H1 (cell line): ENCODE results near the gene OBP2B. TPM values are rescaled to one million over a fixed set of nuclear protein-coding genes. Genes with fewer than 3 reads are reported as not detected.
A peak's percentile ranks its signal among the peaks of the same experiment; 100 is the strongest.

Source experiments
- CTCF ChIA-PET: fragments of 300-600 bp; sonication (Branson Sonifier 250); formaldehyde crosslinking; loops from one replicate; lab custom pipeline; 2021; ENCODE audit not compliant: partially characterized antibody; lab: Charles Lee
- POLR2A ChIA-PET: fragments of 300-600 bp; sonication (Branson Sonifier 250); formaldehyde crosslinking; loops from one replicate; lab custom pipeline; 2021; ENCODE audit warnings: inconsistent platforms; ENCODE audit not compliant: partially characterized antibody; lab: Charles Lee
- DNase-seq, 2 experiments: peaks; one replicate each; pipeline versions ENCODE4 v3.0.0 to v3.0.0-alpha.2; 2010 to 2022; ENCODE audit warnings: low spot score in 2 of 2, low read depth in 1 of 2, mixed read lengths in 1 of 2
- FAIRE-seq: peaks from 2 replicates; lab custom pipeline; 2011; peaks lifted over from hg19 to GRCh38; lab: Jason Lieb, UNC
- H2AFZ ChIP-seq: 2 replicates; pipeline ENCODE4 v1.8.1; 2012; ENCODE audit warnings: low read length, inconsistent platforms
- H2AK5ac ChIP-seq: 2 replicates; pipeline ENCODE4 v1.6.1; 2013; ENCODE audit warnings: low read depth, low read length
- H2BK120ac ChIP-seq: replicated peaks from 2 replicates; pipeline ENCODE3; 2013; ENCODE audit warnings: low read depth, low read length, inconsistent platforms
- H2BK12ac ChIP-seq: 2 replicates; pipeline ENCODE4 v1.6.1; 2013; ENCODE audit warnings: low read depth, low read length
- H2BK15ac ChIP-seq: 2 replicates; pipeline ENCODE4 v1.6.1; 2013; ENCODE audit warnings: low read length
- H2BK20ac ChIP-seq: 2 replicates; pipeline ENCODE4 v1.6.1; 2013; ENCODE audit warnings: low read length
- H2BK5ac ChIP-seq: 2 replicates; pipeline ENCODE4 v1.6.1; 2013; ENCODE audit warnings: low read depth, low read length
- H3K14ac ChIP-seq: 2 replicates; pipeline ENCODE4 v1.6.1; 2013; ENCODE audit warnings: inconsistent platforms; ENCODE audit not compliant: insufficient read length
- H3K18ac ChIP-seq: 2 replicates; pipeline ENCODE4 v1.6.1; 2013; ENCODE audit warnings: low read length; ENCODE audit errors: extremely low read depth
- H3K23ac ChIP-seq: 2 replicates; pipeline ENCODE4 v1.6.1; 2013; ENCODE audit warnings: inconsistent platforms; ENCODE audit not compliant: insufficient read length
- H3K23me2 ChIP-seq: 2 replicates; pipeline ENCODE4 v1.6.1; 2013; ENCODE audit warnings: low read depth, low read length
- H3K27ac ChIP-seq: 2 replicates; pipeline ENCODE4 v1.6.1; 2011; ENCODE audit warnings: low read depth, low read length, inconsistent platforms
- H3K27me3 ChIP-seq, 4 experiments: replicated peaks in 1 of 4; 1 replicate in 1 of 4; 2 replicates in 3 of 4; pipeline versions ENCODE4 v1.6.1 to v1.8.1; 2011 to 2013; ENCODE audit warnings: low read length in 3 of 4, mild to moderate bottlenecking in 3 of 4, inconsistent platforms in 2 of 4, mixed read lengths in 2 of 4, moderate library complexity in 1 of 4; ENCODE audit not compliant: control insufficient read depth in 3 of 4, insufficient read depth in 3 of 4; ENCODE audit errors: extremely low read depth in 1 of 4
- H3K36me3 ChIP-seq, 4 experiments: 2 replicates each; pipeline versions ENCODE4 v1.6.1 to v1.8.1; 2011 to 2013; ENCODE audit warnings: mild to moderate bottlenecking in 4 of 4, low read length in 3 of 4, moderate library complexity in 2 of 4, control low read depth in 1 of 4, inconsistent platforms in 1 of 4; ENCODE audit not compliant: insufficient read depth in 4 of 4, control insufficient read depth in 2 of 4
- H3K4ac ChIP-seq: replicated peaks from 2 replicates; pipeline ENCODE3; 2013; ENCODE audit warnings: low read length, low read depth, mixed read lengths, inconsistent platforms; ENCODE audit not compliant: insufficient read length
- H3K4me1 ChIP-seq, 4 experiments: replicated peaks in 1 of 4; 1 replicate in 1 of 4; 2 replicates in 3 of 4; pipeline versions ENCODE4 v1.6.1 to v1.8.1; 2011 to 2013; ENCODE audit warnings: low read length in 3 of 4, inconsistent platforms in 2 of 4, mixed read lengths in 1 of 4; ENCODE audit not compliant: insufficient read depth in 4 of 4, control insufficient read depth in 3 of 4
- H3K4me2 ChIP-seq, 2 experiments: 2 replicates each; pipeline versions ENCODE4 v1.6.1 to v1.8.1; 2011 to 2013; ENCODE audit warnings: low read depth in 2 of 2, low read length in 2 of 2, control low read depth in 1 of 2, inconsistent platforms in 1 of 2, mild to moderate bottlenecking in 1 of 2; ENCODE audit not compliant: insufficient read depth in 1 of 2
- H3K4me3 ChIP-seq, 4 experiments: fragments of 200-600, 300-600 bp in 1 of 4; sonication (generic), shearing (Covaris generic), sonication (Bioruptor Twin) in 1 of 4; 2 replicates each; pipeline versions ENCODE4 v1.5.1 to v1.8.1; 2011 to 2016; ENCODE audit warnings: low read length in 4 of 4, low read depth in 3 of 4, control low read depth in 2 of 4, inconsistent platforms in 2 of 4, mild to moderate bottlenecking in 2 of 4, mixed read lengths in 1 of 4, moderate library complexity in 1 of 4; ENCODE audit not compliant: insufficient read depth in 2 of 4; ENCODE audit errors: extremely low read depth in 1 of 4
- H3K56ac ChIP-seq: replicated peaks from 2 replicates; pipeline ENCODE3; 2013; ENCODE audit warnings: low read depth, mild to moderate bottlenecking, mixed read lengths, low read length, inconsistent platforms; ENCODE audit not compliant: insufficient read length
- H3K79me1 ChIP-seq: 2 replicates; pipeline ENCODE4 v1.6.1; 2013; ENCODE audit warnings: low read depth, low read length, control low read depth
- H3K79me2 ChIP-seq, 2 experiments: 2 replicates each; pipeline versions ENCODE4 v1.6.1 to v1.8.1; 2012 to 2013; ENCODE audit warnings: low read length in 2 of 2, mild to moderate bottlenecking in 2 of 2, inconsistent platforms in 1 of 2; ENCODE audit not compliant: insufficient read depth in 2 of 2, control insufficient read depth in 1 of 2
- H3K9ac ChIP-seq, 4 experiments: replicated peaks in 1 of 4; 1 replicate in 1 of 4; 2 replicates in 3 of 4; pipeline versions ENCODE4 v1.6.1 to v1.8.1; 2011 to 2013; ENCODE audit warnings: low read depth in 3 of 4, low read length in 3 of 4, control low read depth in 2 of 4, mild to moderate bottlenecking in 2 of 4, moderate library complexity in 2 of 4, inconsistent platforms in 1 of 4; ENCODE audit errors: extremely low read depth in 1 of 4
- H3K9me3 ChIP-seq, 2 experiments: 2 replicates each; pipeline versions ENCODE4 v1.6.1 to v1.8.1; 2012 to 2013; ENCODE audit warnings: mild to moderate bottlenecking in 2 of 2, moderate library complexity in 2 of 2, control low read depth in 1 of 2, inconsistent platforms in 1 of 2, low read depth in 1 of 2, low read length in 1 of 2, mixed read lengths in 1 of 2; ENCODE audit not compliant: insufficient read depth in 2 of 2
- H4K20me1 ChIP-seq, 2 experiments: replicated peaks in 1 of 2; 2 replicates each; pipeline versions ENCODE3 to v1.8.1; 2011 to 2013; ENCODE audit warnings: inconsistent platforms in 2 of 2, low read length in 2 of 2, mild to moderate bottlenecking in 1 of 2; ENCODE audit not compliant: insufficient read depth in 2 of 2, control insufficient read depth in 1 of 2
- H4K5ac ChIP-seq: 2 replicates; pipeline ENCODE4 v1.6.1; 2013; ENCODE audit warnings: low read length, low read depth, mixed read lengths, inconsistent platforms; ENCODE audit not compliant: insufficient read length
- H4K8ac ChIP-seq: 2 replicates; pipeline ENCODE4 v1.8.0; 2013; ENCODE audit warnings: mild to moderate bottlenecking, moderate library complexity, low read length, inconsistent platforms; ENCODE audit not compliant: insufficient read depth; ENCODE audit errors: extremely low read depth
- H4K91ac ChIP-seq: replicated peaks from 2 replicates; pipeline ENCODE3; 2013; ENCODE audit warnings: low read length, mixed read lengths, inconsistent platforms; ENCODE audit not compliant: insufficient read length
- ATF3 ChIP-seq: IDR thresholded peaks from 2 replicates; pipeline ENCODE4 v1.6.1; 2011; ENCODE audit warnings: low read depth, mild to moderate bottlenecking, low read length; ENCODE audit not compliant: insufficient read depth
- BRCA1 ChIP-seq: IDR thresholded peaks from 2 replicates; pipeline ENCODE4 v1.6.1; 2012; ENCODE audit warnings: low read depth, low read length, improper control_type of control experiment
- EZH2 ChIP-seq: fragments of 200-600 bp; sonication (generic); IDR thresholded peaks from 2 replicates; pipeline ENCODE4 v1.7.1; 2012; ENCODE audit warnings: low read depth, mild to moderate bottlenecking, moderate library complexity, low read length, inconsistent platforms; ENCODE audit not compliant: severe bottlenecking
- GTF2F1 ChIP-seq: IDR thresholded peaks from 2 replicates; pipeline ENCODE4 v1.6.1; 2012; ENCODE audit warnings: low read depth, low read length, improper control_type of control experiment, borderline replicate concordance
- JUN ChIP-seq: IDR thresholded peaks from 2 replicates; pipeline ENCODE4 v1.6.1; 2011; ENCODE audit warnings: low read depth, mild to moderate bottlenecking, improper control_type of control experiment, low read length
- JUND ChIP-seq: IDR thresholded peaks from 2 replicates; pipeline ENCODE4 v1.6.1; 2011; ENCODE audit warnings: mild to moderate bottlenecking, improper control_type of control experiment, low read length
- POU5F1 ChIP-seq: IDR thresholded peaks from 2 replicates; pipeline ENCODE4 v1.6.1; 2011; ENCODE audit warnings: low read depth, mild to moderate bottlenecking, low read length, moderate library complexity
- RAD21 ChIP-seq, 2 experiments: IDR thresholded peaks in 1 of 2; conservative IDR thresholded peaks in 1 of 2; 2 replicates each; pipeline ENCODE4 v1.6.1; 2011; ENCODE audit warnings: low read depth in 2 of 2, low read length in 2 of 2, improper control_type of control experiment in 1 of 2, inconsistent platforms in 1 of 2, mild to moderate bottlenecking in 1 of 2, moderate library complexity in 1 of 2
- SP2 ChIP-seq: IDR thresholded peaks from 2 replicates; pipeline ENCODE4 v1.6.1; 2012; ENCODE audit warnings: mild to moderate bottlenecking, low read length, inconsistent platforms
- SRF ChIP-seq: IDR thresholded peaks from 2 replicates; pipeline ENCODE4 v1.6.1; 2011; ENCODE audit warnings: mild to moderate bottlenecking, low read depth, low read length, moderate library complexity
- TAF1 ChIP-seq: IDR thresholded peaks from 2 replicates; pipeline ENCODE4 v1.6.1; 2011; ENCODE audit warnings: mild to moderate bottlenecking, low read depth, low read length
- TAF7 ChIP-seq: optimal IDR thresholded peaks from 2 replicates; pipeline ENCODE3; 2011; ENCODE audit warnings: low read depth, mild to moderate bottlenecking, inconsistent platforms, low read length, moderate library complexity, borderline replicate concordance
- WGBS, 2 experiments: shearing (Covaris generic) in 1 of 2; methylation state at CpG; one replicate each; pipeline versions ENCODE4 v1.1.6 to v1.1.7; 2013 to 2015; ENCODE audit warnings: low lambda C conversion rate in 2 of 2, mixed read lengths in 2 of 2, inconsistent platforms in 1 of 2, low coverage in 1 of 2, missing lambda C conversion rate in 1 of 2; ENCODE audit not compliant: insufficient replicate concordance in 2 of 2, insufficient coverage in 1 of 2, insufficient read length in 1 of 2; ENCODE audit errors: extremely low coverage in 1 of 2, missing lambda C conversion rate in 1 of 2; 5-methylcytosine and 5-hydroxymethylcytosine counted together
- polyA plus RNA-seq, 7 experiments: library from polyadenylated mRNA; depleted of rRNA in 3 of 7; stranded (reverse) in 5 of 7; unstranded in 2 of 7; fragments of >200 nt in 5 of 7; fragments of 200-250 nt in 2 of 7; gene quantifications; 1 replicate in 5 of 7; 2 replicates in 1 of 7; 4 replicates in 1 of 7; pipeline versions ENCODE4 v1.2.1 to v1.2.3, GENCODE V29; 2011 to 2013; ENCODE audit warnings: missing spikeins in 2 of 7, mixed read lengths in 2 of 7
- total RNA-seq: library from RNA; stranded (reverse); fragmentation: NEBNext Ultra II Directional; extraction: Animal tissue kit (Norgen Biotek cat#: 25700); gene quantifications from 2 replicates; pipeline ENCODE4 v1.2.1, GENCODE V29; 2021

OBP2B gene
- total and polyA plus RNA-seq, 2 of the 8 experiments (the other 6 are each of a cell fraction or from before 2014, with no cell fraction given): not detected

- no peaks in the 10 kb centered on the region for H3K9me3 ChIP-seq
- H4K5ac ChIP-seq: no peak overlapping the region
- H3K9ac ChIP-seq: no peak overlapping the region; a peak in 1 of 7 replicates
- H3K23ac ChIP-seq: no peak overlapping the region
- H4K8ac ChIP-seq: no peak overlapping the region
- no peak overlapping the region for H3K4ac ChIP-seq
- H3K56ac ChIP-seq: no peak overlapping the region
- H3K36me3 ChIP-seq: no peaks in the 10 kb centered on the region
- POLR2A ChIA-PET: interaction anchor here (3.5 kb wide), 1 partner anchor 114 kb away, joined by 14 read pairs; no protein-coding TSS in a partner anchor
- 79% methylated on average over 17 of the region's 17 CpGs; no CpG with 5 or more reads in 1 of the 2 experiments for WGBS, 2 experiments
- no peak overlapping the region for H2BK120ac ChIP-seq
- CTCF ChIA-PET: interaction anchor here (0.7 to 4.5 kb wide), 2 partner anchors 10 to 49 kb away, joined by 3 to 69 read pairs; no protein-coding TSS in a partner anchor
- DNase-seq (peak in 1 of 2 experiments; percentile 24), FAIRE-seq (no peak)
- H2BK5ac ChIP-seq: no peak overlapping the region
- no peak overlapping the region for H3K18ac ChIP-seq
- H2AFZ ChIP-seq: no peak overlapping the region
- no peak overlapping the region for H2BK15ac ChIP-seq
- peaks cover 0 to 2% (median under 1%) of the 10 kb centered on the region in 4 experiments; a peak in 2 of 7 replicates for H3K4me1 ChIP-seq
- H3K14ac ChIP-seq: no peak overlapping the region
- no peak overlapping the region for H2BK12ac ChIP-seq
- H3K27me3 ChIP-seq: peaks cover 0 to 12% (median 6%) of the 10 kb centered on the region in 4 experiments; a peak in 3 of 7 replicates
- H3K79me2 ChIP-seq: no peaks in the 10 kb centered on the region
- H4K20me1 ChIP-seq: no peaks in the 10 kb centered on the region
- H3K4me2 ChIP-seq: no peak overlapping the region; a peak in 1 of 4 replicates
- no peak overlapping the region for H2AK5ac ChIP-seq
- H2BK20ac ChIP-seq: no peak overlapping the region
- H3K4me3 ChIP-seq: no peak overlapping the region
- H3K27ac ChIP-seq: no peak overlapping the region
- H4K91ac ChIP-seq: no peak overlapping the region
- peaks cover 5% of the 10 kb centered on the region; the same call in 1 of the 2 replicates for H3K23me2 ChIP-seq
- no peaks in the 10 kb centered on the region for H3K79me1 ChIP-seq
- TF ChIP-seq SP2 (no peak), SRF (no peak), GTF2F1 (no peak), TAF1 (no peak), TAF7 (no peak), ATF3 (no peak), BRCA1 (no peak), JUN (no peak), POU5F1 (no peak), JUND (no peak), EZH2 (no peak), RAD21 (IDR thresholded peaks at IDR 0.05 in 1 of 2, conservative IDR thresholded peaks at IDR 0.05 in 1 of 2; ENCODE audit: low read depth in 2 of 2, low read length in 2 of 2) (no peak)
Observed at GRCh38 chr9:133237035-133237731, 28.1 kb upstream of the OBP2B start.
